ENCODE results near the gene TDRD9.

The TDRD9 gene

GRCh38 chr14:104037903-104038302 lies 109.6 kb downstream of the TDRD9 start:
- no peak for DNase-seq

- no peak for DNase-seq
Measured at GRCh38 chr14:104039214-104039613, 111.0 kb downstream of the TDRD9 start.

GRCh38 chr14:104040539-104040938 lies 112.3 kb downstream of the TDRD9 start:
- DNase-seq = no peak

- DNase-seq = no peak
Measured at GRCh38 chr14:104041430-104042104, 113.3 kb downstream of the TDRD9 start.

- no peak for DNase-seq
Measured at GRCh38 chr14:104044016-104044415, 115.8 kb downstream of the TDRD9 start.

- no peak for DNase-seq
Measured at GRCh38 chr14:104047761-104048160, 119.5 kb downstream of the TDRD9 start.

GRCh38 chr14:104048758-104049507 lies 120.7 kb downstream of the TDRD9 start:
- DNase-seq = no peak

GRCh38 chr14:104049576-104050240 lies 121.5 kb downstream of the TDRD9 start:
- DNase-seq = no peak

- DNase-seq = no peak
Measured at GRCh38 chr14:104051092-104051813, 123.0 kb downstream of the TDRD9 start.

GRCh38 chr14:104054222-104054905 lies 126.1 kb downstream of the TDRD9 start:
- no peak for DNase-seq

- no peak for DNase-seq
Measured at GRCh38 chr14:104062281-104062680, 134.0 kb downstream of the TDRD9 start.

- no peak for DNase-seq
Measured at GRCh38 chr14:104064003-104064402, 135.7 kb downstream of the TDRD9 start.

- no peak for DNase-seq
Measured at GRCh38 chr14:104066279-104066678, 138.0 kb downstream of the TDRD9 start.

GRCh38 chr14:104066719-104067295 lies 138.6 kb downstream of the TDRD9 start:
- DNase-seq = no peak

- DNase-seq = no peak
Measured at GRCh38 chr14:104069541-104069940, 141.3 kb downstream of the TDRD9 start.

GRCh38 chr14:104072586-104072985 lies 144.3 kb downstream of the TDRD9 start:
- DNase-seq = no peak

GRCh38 chr14:104073764-104074163 lies 145.5 kb downstream of the TDRD9 start:
- no peak for DNase-seq

GRCh38 chr14:104075530-104076151 lies 147.4 kb downstream of the TDRD9 start:
- no peak for DNase-seq

GRCh38 chr14:104076743-104077142 lies 148.5 kb downstream of the TDRD9 start:
- DNase-seq = no peak

GRCh38 chr14:104078031-104078455 lies 149.8 kb downstream of the TDRD9 start:
- peak; percentile 82 for DNase-seq

- no peak for DNase-seq
Measured at GRCh38 chr14:104080376-104081260, 152.4 kb downstream of the TDRD9 start.

Data from activated gamma-delta T cell treated with Interleukin-2 at 50 U/mL for 16 hours (primary cell).